IPS-20b (cell line): Measurements from ENCODE around the gene RBM20.

Experiments
- H3K27ac ChIP-seq: one replicate; pipeline ENCODE4 v1.5.1; 2013; ENCODE audit warnings: low read length
- H3K27me3 ChIP-seq: 2 replicates; pipeline ENCODE4 v1.6.1; 2013; ENCODE audit warnings: mild to moderate bottlenecking, low read length, inconsistent platforms; ENCODE audit not compliant: insufficient read depth
- H3K36me3 ChIP-seq: 2 replicates; pipeline ENCODE4 v1.6.1; 2013; ENCODE audit warnings: low read depth, mild to moderate bottlenecking, inconsistent platforms, low read length, moderate library complexity; ENCODE audit not compliant: insufficient read depth
- H3K4me1 ChIP-seq: 2 replicates; pipeline ENCODE4 v1.6.1; 2013; ENCODE audit warnings: mild to moderate bottlenecking, control low read depth, inconsistent platforms, low read length, moderate library complexity; ENCODE audit not compliant: insufficient read depth
- H3K4me3 ChIP-seq: 2 replicates; pipeline ENCODE4 v1.5.1; 2013; ENCODE audit warnings: mild to moderate bottlenecking, low read length, inconsistent platforms
- H3K9ac ChIP-seq: 2 replicates; pipeline ENCODE4 v1.6.1; 2013; ENCODE audit warnings: low read depth, mild to moderate bottlenecking, inconsistent platforms, low read length, moderate library complexity
- H3K9me3 ChIP-seq: 2 replicates; pipeline ENCODE4 v1.6.1; 2013; ENCODE audit warnings: mild to moderate bottlenecking, low read depth, low read length, inconsistent platforms; ENCODE audit not compliant: insufficient read depth

RBM20 gene

DNA sequence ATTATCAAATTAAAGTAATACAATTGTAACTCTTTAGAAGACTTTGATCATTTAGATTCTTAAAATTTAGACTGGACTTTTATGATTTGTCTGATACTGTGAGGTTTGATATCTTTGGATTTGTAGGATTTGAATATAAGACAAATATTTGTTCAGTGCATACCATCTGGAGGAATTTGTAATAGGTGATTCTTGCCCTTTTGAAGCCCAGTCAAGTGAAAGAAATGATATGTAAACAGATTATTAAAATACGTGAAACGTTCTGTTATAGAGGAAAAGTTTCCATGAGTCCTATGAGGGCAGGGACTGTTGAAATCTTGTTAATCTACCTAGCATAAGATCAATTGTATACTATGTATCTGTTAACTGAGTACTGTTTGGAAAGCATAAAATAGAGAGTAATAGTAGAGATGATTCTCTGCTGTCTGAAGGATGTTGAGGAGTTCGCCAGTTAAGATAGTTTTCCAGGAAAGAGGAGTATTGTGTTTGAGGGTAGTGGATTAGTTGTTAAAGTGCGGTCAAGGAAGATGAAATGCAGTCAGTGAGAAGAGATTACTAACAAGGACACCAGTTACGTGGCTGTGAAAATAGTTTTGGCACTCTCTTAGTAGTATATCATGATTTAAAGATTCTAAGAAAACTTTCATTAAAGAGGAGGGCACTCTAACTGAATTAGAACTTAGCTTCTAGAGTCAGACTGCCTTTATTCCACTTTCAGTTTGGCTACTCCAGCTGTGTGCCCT lies 242.0 kb downstream of the RBM20 start:
- Histone ChIP-seq H3K27ac (no peak overlapping the region), H3K9ac (no peak overlapping the region), H3K4me3 (no peak overlapping the region), H3K36me3 (peaks cover 46% of the 10 kb centered on the region), H3K4me1 (no peaks in the 10 kb centered on the region), H3K9me3 (no peaks in the 10 kb centered on the region), H3K27me3 (no peaks in the 10 kb centered on the region)

DNA sequence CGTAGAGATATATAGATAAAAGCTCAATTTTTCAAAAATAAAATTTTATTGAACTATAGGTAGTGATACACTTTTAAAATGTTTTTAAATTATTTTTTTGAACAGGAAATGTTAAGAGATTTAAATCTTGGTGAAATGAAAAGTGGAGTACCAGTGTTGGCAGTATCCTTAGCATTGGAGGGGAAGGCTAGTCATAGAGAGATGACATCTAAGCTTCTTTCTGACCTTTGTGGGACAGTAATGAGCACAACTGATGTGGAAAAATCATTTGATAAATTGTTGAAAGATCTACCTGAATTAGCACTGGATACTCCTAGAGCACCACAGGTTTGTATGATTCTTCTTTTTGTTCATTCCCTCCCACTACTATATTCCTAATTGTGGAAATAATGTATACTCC lies 243.4 kb downstream of the RBM20 start:
- H3K27me3 ChIP-seq = no peaks in the 10 kb centered on the region
- no peaks in the 10 kb centered on the region for H3K4me1 ChIP-seq
- H3K9ac ChIP-seq = no peak overlapping the region
- no peak overlapping the region for H3K4me3 ChIP-seq
- H3K27ac ChIP-seq = no peak overlapping the region
- no peaks in the 10 kb centered on the region for H3K9me3 ChIP-seq
- H3K36me3 ChIP-seq = peaks cover 39% of the 10 kb centered on the region
